Activated gamma-delta T cell treated with Interleukin-2 at 50 U/mL for 16 hours (primary cell): ENCODE results near the gene LRRTM4.
"Not testable (repeated sequence)": the region's sequence is repeated elsewhere in the genome, so short reads cannot be mapped to it uniquely, and the experiment has no call there.

Experiments used
- DNase-seq: peaks from one replicate; pipeline ENCODE4 v3.0.0-alpha.2; 2020

The LRRTM4 gene

GRCh38 chr2:76829374-76830234 lies 692.6 kb downstream of the LRRTM4 start:
- no peak for DNase-seq

GRCh38 chr2:76826691-76827090 lies 695.5 kb downstream of the LRRTM4 start:
- no peak for DNase-seq

- no peak for DNase-seq
These were observed 696.8 kb downstream of the LRRTM4 start for GRCh38 chr2:76825140-76825970.

- DNase-seq, result no peak
These were observed 700.4 kb downstream of the LRRTM4 start for GRCh38 chr2:76821731-76822130.

- no peak for DNase-seq
These were observed 709.1 kb downstream of the LRRTM4 start for GRCh38 chr2:76813084-76813483.

GRCh38 chr2:76812156-76812555 lies 710.0 kb downstream of the LRRTM4 start:
- no peak for DNase-seq

- no peak for DNase-seq
These were observed 713.0 kb downstream of the LRRTM4 start for GRCh38 chr2:76809136-76809535.

- DNase-seq, result no peak
These were observed 713.4 kb downstream of the LRRTM4 start for GRCh38 chr2:76808732-76809131.

GRCh38 chr2:76793647-76794334 lies 728.4 kb downstream of the LRRTM4 start:
- no peak for DNase-seq

GRCh38 chr2:76781313-76781712 lies 740.9 kb downstream of the LRRTM4 start:
- not testable (repeated sequence) for DNase-seq

- no peak for DNase-seq
These were observed 758.9 kb downstream of the LRRTM4 start for GRCh38 chr2:76763276-76763675.

- DNase-seq, result no peak
These were observed 761.8 kb downstream of the LRRTM4 start for GRCh38 chr2:76760367-76760704.

- DNase-seq, result no peak
These were observed 762.4 kb downstream of the LRRTM4 start for GRCh38 chr2:76759634-76760366.

- DNase-seq, result no peak
These were observed 769.7 kb downstream of the LRRTM4 start for GRCh38 chr2:76752506-76752905.

- no peak for DNase-seq
These were observed 772.3 kb downstream of the LRRTM4 start for GRCh38 chr2:76749858-76750257.

- DNase-seq, result no peak
These were observed 773.4 kb downstream of the LRRTM4 start for GRCh38 chr2:76748581-76749296.

- DNase-seq, result no peak
These were observed 776.6 kb downstream of the LRRTM4 start for GRCh38 chr2:76745605-76746004.

GRCh38 chr2:76737607-76738006 lies 784.6 kb downstream of the LRRTM4 start:
- no peak for DNase-seq

GRCh38 chr2:76733736-76734135 lies 788.4 kb downstream of the LRRTM4 start:
- no peak for DNase-seq

- DNase-seq, result no peak
These were observed 791.0 kb downstream of the LRRTM4 start for GRCh38 chr2:76731157-76731556.

GRCh38 chr2:76730021-76730420 lies 792.2 kb downstream of the LRRTM4 start:
- DNase-seq, result no peak

- DNase-seq, result no peak
These were observed 801.0 kb downstream of the LRRTM4 start for GRCh38 chr2:76721226-76721625.
